A549 (cell line): ENCODE results near the gene HCFC1R1. TPM values are rescaled to one million over a fixed set of nuclear protein-coding genes. Genes with fewer than 3 reads are reported as not detected.
A peak's percentile ranks its signal among the peaks of the same experiment; 100 is the strongest.

Source experiments
- ATAC-seq, 2 experiments: fragments of 200-7000 bp in 1 of 2; fragments of >200 bp in 1 of 2; cut with Nextera tagmentation in 1 of 2; cut with Tn5 transposase in 1 of 2; 3 replicates each; pipeline versions ENCODE4 v1.8.0 to v1.9.1; 2018 to 2020; ENCODE audit warnings: mild to moderate bottlenecking in 1 of 2, moderate library complexity in 1 of 2
- CTCF ChIA-PET: fragments of 300-600 bp; sonication (Branson Sonifier 250); formaldehyde crosslinking; extraction: SDS; loops from one replicate; lab custom pipeline; 2021; ENCODE audit warnings: antibody characterized with exemption, inconsistent platforms; lab: Yijun Ruan, JAX
- POLR2A ChIA-PET: fragments of 350-600 bp; formaldehyde crosslinking; extraction: SDS; loops from one replicate; lab custom pipeline; 2021; ENCODE audit warnings: antibody characterized with exemption, inconsistent platforms; lab: Yijun Ruan, JAX
- DNase-seq, 2 experiments: peaks; one replicate each; pipeline versions ENCODE4 v3.0.0 to v3.0.0-alpha.2; 2011 to 2016; ENCODE audit warnings: low read depth in 1 of 2, low spot score in 1 of 2
- FAIRE-seq: peaks from 2 replicates; lab custom pipeline; 2011; peaks lifted over from hg19 to GRCh38; lab: Jason Lieb, UNC
- H3K27ac ChIP-seq, 2 experiments: fragments of >200 bp; sonication (Bioruptor Twin); formaldehyde crosslinking; 3 replicates each; pipeline ENCODE4 v1.5.1; 2016 to 2017
- H3K4me1 ChIP-seq: fragments of >200 bp; sonication (Bioruptor Twin); formaldehyde crosslinking; 3 replicates; pipeline ENCODE4 v1.6.1; 2016
- H3K4me2 ChIP-seq: fragments of >200 bp; sonication (Bioruptor Twin); formaldehyde crosslinking; 3 replicates; pipeline ENCODE4 v1.6.1; 2016
- H3K4me3 ChIP-seq: fragments of >200 bp; sonication (Bioruptor Twin); formaldehyde crosslinking; 3 replicates; pipeline ENCODE4 v1.5.1; 2016
- H3K9me3 ChIP-seq: fragments of >200 bp; sonication (Bioruptor Twin); formaldehyde crosslinking; 3 replicates; pipeline ENCODE4 v1.6.1; 2016
- ATOH8 ChIP-seq: fragments of 250-450 bp; sonication (Bioruptor Pico); IDR thresholded peaks from 2 replicates; pipeline ENCODE4 v1.5.0; 2020; ENCODE audit warnings: low read depth, mild to moderate bottlenecking, moderate library complexity
- BHLHE40 ChIP-seq: IDR thresholded peaks from 2 replicates; pipeline ENCODE4 v1.6.1; 2012; ENCODE audit warnings: low read depth, low read length, inconsistent platforms
- CTCF ChIP-seq: fragments of >200 bp; sonication (Bioruptor Twin); formaldehyde crosslinking; IDR thresholded peaks from 3 replicates; pipeline ENCODE4 v1.5.1; 2016
- EHF ChIP-seq: fragments of 250-450 bp; sonication (Bioruptor Pico); IDR thresholded peaks from 2 replicates; pipeline ENCODE4 v1.5.0; 2020; ENCODE audit warnings: mild to moderate bottlenecking
- ELK1 ChIP-seq: fragments of 150-350 bp; IDR thresholded peaks from 2 replicates; pipeline ENCODE4 v1.6.1; 2014; ENCODE audit warnings: low read depth, mild to moderate bottlenecking, low read length
- EP300 ChIP-seq, 2 experiments: fragments of >200 bp; sonication (Bioruptor Twin); formaldehyde crosslinking; IDR thresholded peaks; 2 replicates in 1 of 2; 3 replicates in 1 of 2; pipeline ENCODE4 v1.6.1; 2016 to 2017
- FOSB ChIP-seq: fragments of 250-450 bp; sonication (Bioruptor Pico); IDR thresholded peaks from 2 replicates; pipeline ENCODE4 v1.5.0; 2020; ENCODE audit warnings: mild to moderate bottlenecking, moderate library complexity
- FOSL2 ChIP-seq, 2 experiments: fragments of 450-650 bp in 1 of 2; fragments of >200 bp in 1 of 2; sonication (Bioruptor Twin) in 1 of 2; formaldehyde crosslinking; IDR thresholded peaks; 2 replicates each; pipeline versions ENCODE4 v1.5.0 to v1.6.1; 2016 to 2020; ENCODE audit warnings: mild to moderate bottlenecking in 1 of 2, moderate library complexity in 1 of 2
- MAX ChIP-seq: IDR thresholded peaks from 2 replicates; pipeline ENCODE4 v1.6.1; 2012
- PBX3 ChIP-seq: IDR thresholded peaks from 2 replicates; pipeline ENCODE4 v1.6.1; 2012
- PHF8 ChIP-seq: fragments of 200-600 bp; sonication (generic); IDR thresholded peaks from 2 replicates; pipeline ENCODE4 v1.6.1; 2016; ENCODE audit warnings: low read depth, mild to moderate bottlenecking, antibody characterized with exemption, moderate library complexity, borderline replicate concordance
- POLR2A ChIP-seq: IDR thresholded peaks from 2 replicates; pipeline ENCODE4 v1.6.1; 2012; ENCODE audit warnings: mild to moderate bottlenecking, low read length
- RAD21 ChIP-seq, 2 experiments: fragments of >200 bp in 1 of 2; sonication (Bioruptor Twin) in 1 of 2; formaldehyde crosslinking in 1 of 2; IDR thresholded peaks in 1 of 2; conservative IDR thresholded peaks in 1 of 2; 2 replicates in 1 of 2; 3 replicates in 1 of 2; pipeline ENCODE4 v1.6.1; 2012 to 2018; ENCODE audit warnings: inconsistent platforms in 1 of 2
- REST ChIP-seq: fragments of 200-600 bp; sonication (generic); IDR thresholded peaks from 2 replicates; pipeline ENCODE4 v1.6.1; 2016; ENCODE audit warnings: antibody characterized with exemption, mild to moderate bottlenecking, moderate library complexity
- RFX5 ChIP-seq: fragments of 450-650 bp; IDR thresholded peaks from 2 replicates; pipeline ENCODE4 v1.7.1; 2014; ENCODE audit warnings: antibody characterized with exemption, mild to moderate bottlenecking, moderate library complexity
- SMC3 ChIP-seq: fragments of >200 bp; sonication (Bioruptor Twin); formaldehyde crosslinking; IDR thresholded peaks from 3 replicates; pipeline ENCODE4 v1.6.1; 2018; ENCODE audit warnings: inconsistent platforms
- SREBF2 ChIP-seq: fragments of 450-650 bp; IDR thresholded peaks from 2 replicates; pipeline ENCODE4 v1.6.1; 2014; ENCODE audit warnings: mild to moderate bottlenecking, moderate library complexity
- TFCP2L1 ChIP-seq: fragments of 250-450 bp; sonication (Bioruptor Pico); IDR thresholded peaks from 2 replicates; pipeline ENCODE4 v1.5.0; 2021; ENCODE audit warnings: mild to moderate bottlenecking
- USF2 ChIP-seq: fragments of 450-650 bp; IDR thresholded peaks from 2 replicates; pipeline ENCODE4 v1.6.1; 2014; ENCODE audit warnings: antibody characterized with exemption
- ZFP36 ChIP-seq: fragments of 450-650 bp; IDR thresholded peaks from 2 replicates; pipeline ENCODE4 v1.6.1; 2014; ENCODE audit warnings: borderline replicate concordance; ENCODE audit not compliant: partially characterized antibody
- ZNF302 ChIP-seq: fragments of 250-450 bp; sonication (Bioruptor Pico); IDR thresholded peaks from 2 replicates; pipeline ENCODE4 v1.9.0; 2021; ENCODE audit warnings: inconsistent platforms, mild to moderate bottlenecking, moderate library complexity
- WGBS: methylation state at CpG from one replicate; pipeline ENCODE4 v1.1.6; 2017; ENCODE audit errors: missing lambda C conversion rate; 5-methylcytosine and 5-hydroxymethylcytosine counted together
- polyA plus RNA-seq, 4 experiments: library from polyadenylated mRNA; depleted of rRNA in 3 of 4; stranded (reverse); fragments of >200 nt; fragmentation: RNase III in 1 of 4; extraction: RNeasy Plus Mini Kit Qiagen cat#74134 plus additional on column Dnase treatment in 1 of 4; gene quantifications; 2 replicates in 3 of 4; 3 replicates in 1 of 4; pipeline ENCODE4 v1.2.3, GENCODE V29; 2011 to 2017

HCFC1R1 gene
- polyA plus RNA-seq, 2 of the 4 experiments (the other 2 are of a cell fraction) = 46.4 to 179 TPM

GRCh38 chr16:3004319-3004718 is 19.4 kb downstream of the HCFC1R1 start (continued):
- TF ChIP-seq TFCP2L1 = no peak
- TF ChIP-seq BHLHE40 = no peak
- TF ChIP-seq FOSB (CRISPR knock-in tag) = no peak

- peak overlapping the region; percentile 76 to 87; a peak in 5 of 6 replicates for H3K27ac ChIP-seq
- no peaks in the 10 kb centered on the region for H3K9me3 ChIP-seq
- peak; percentile 88 for FAIRE-seq
- H3K4me1 ChIP-seq = peaks cover 15% of the 10 kb centered on the region; the same call in 2 of the 3 replicates
- 9% methylated on average over 42 of the region's 58 CpGs for WGBS
- CTCF ChIA-PET = interaction anchor here (0.6 to 14.8 kb wide), 25 partner anchors 8 to 1278 kb away, joined by 3 to 214 read pairs (median 4); partner anchors contain the start of genes CLDN6, HCFC1R1, THOC6 and TNFRSF12A
- TF ChIP-seq SMC3 (peak; percentile 62), RFX5 (peak; percentile 78; the same call in 1 of the 2 replicates), USF2 (peak; percentile 43; the same call in 1 of the 2 replicates), FOSL2 (IDR thresholded peaks at IDR 0.05) (no peak), FOSL2 (CRISPR knock-in tag; IDR thresholded peaks at IDR 0.05) (no peak), REST (no peak; the same call in 1 of the 2 replicates), SREBF2 (no peak), MAX (peak; percentile 58; the same call in 1 of the 2 replicates), ELK1 (no peak), CTCF (peak; percentile 71), ZNF302 (no peak), PBX3 (peak; percentile 76), POLR2A (0 out of 2 replicates have a peak, but pooled peaks have one; percentile 26), EP300 (IDR thresholded peaks at IDR 0.05) (no peak), RAD21 (conservative IDR thresholded peaks at IDR 0.05 in 1 of 2, IDR thresholded peaks at IDR 0.05 in 1 of 2) (peak; percentile 74 to 85), ATOH8 (CRISPR knock-in tag) (no peak), PHF8 (no peak), ZFP36 (no peak), EHF (no peak)
- TF ChIP-seq, all 56 proteins: peak for 8
- H3K4me3 ChIP-seq = peak overlapping the region; percentile 65
- POLR2A ChIA-PET = interaction anchor here (1.7 to 9.6 kb wide), 2 partner anchors 18 to 25 kb away, joined by 7 to 107 read pairs; partner anchors contain the start of genes HCFC1R1, THOC6 and TNFRSF12A
- peak; percentile 96 to 98 for ATAC-seq
- DNase-seq = peak; percentile 99 to 100
- H3K4me2 ChIP-seq = peak overlapping the region; percentile 100
Measured at GRCh38 chr16:3003582-3004270, 20.0 kb downstream of the HCFC1R1 start.
